SK-N-SH (cell line): ENCODE measurements around the gene CHST9. TPM values are rescaled to one million over a fixed set of nuclear protein-coding genes. Genes with fewer than 3 reads are reported as not detected.

ENCODE experiments used
- CTCF ChIA-PET: fragments of 300-600, 350-600 bp; formaldehyde crosslinking; extraction: SDS; loops from one replicate; lab custom pipeline; 2021; lab: Yijun Ruan, JAX
- POLR2A ChIA-PET: fragments of 350-600 bp; sonication (Branson Sonifier 250); formaldehyde crosslinking; extraction: SDS; loops from one replicate; lab custom pipeline; 2020; ENCODE audit warnings: antibody characterized with exemption, inconsistent platforms; lab: Yijun Ruan, JAX
- DNase-seq: peaks from one replicate; pipeline ENCODE4 v3.0.0; 2012
- H2AFZ ChIP-seq: fragments of 200-600 bp; sonication (generic); 2 replicates; pipeline ENCODE4 v1.8.1; 2016; ENCODE audit warnings: antibody characterized with exemption, mild to moderate bottlenecking, low read depth
- H3F3A ChIP-seq: fragments of 200-600 bp; sonication (generic); replicated peaks from 2 replicates; pipeline ENCODE3; 2016; ENCODE audit warnings: antibody characterized with exemption, mild to moderate bottlenecking; ENCODE audit not compliant: insufficient read depth
- H3K27ac ChIP-seq, 2 experiments: fragments of 200-500 bp in 1 of 2; fragments of 200-600 bp in 1 of 2; sonication (Bioruptor generic) in 1 of 2; sonication (generic), shearing (Covaris generic) in 1 of 2; 2 replicates each; pipeline versions ENCODE4 v1.5.1 to v1.6.1; 2014 to 2016; ENCODE audit warnings: low read depth in 2 of 2, inconsistent platforms in 1 of 2, low read length in 1 of 2, mild to moderate bottlenecking in 1 of 2, mixed read lengths in 1 of 2
- H3K27me3 ChIP-seq: fragments of 200-600 bp; sonication (generic), shearing (Covaris generic); 2 replicates; pipeline ENCODE4 v1.6.1; 2016; ENCODE audit warnings: mixed run types; ENCODE audit not compliant: insufficient read depth
- H3K36me3 ChIP-seq, 2 experiments: fragments of 200-500 bp in 1 of 2; fragments of 200-600 bp in 1 of 2; sonication (Bioruptor generic) in 1 of 2; sonication (generic) in 1 of 2; replicated peaks in 1 of 2; 2 replicates each; pipeline versions ENCODE3 to v1.5.1; 2014 to 2016; ENCODE audit warnings: low read length in 1 of 2, mild to moderate bottlenecking in 1 of 2; ENCODE audit not compliant: insufficient read depth in 2 of 2, control insufficient read depth in 1 of 2
- H3K4me1 ChIP-seq, 2 experiments: fragments of 200-500 bp in 1 of 2; fragments of 200-600 bp in 1 of 2; sonication (Bioruptor generic) in 1 of 2; sonication (generic), shearing (Covaris generic) in 1 of 2; 2 replicates each; pipeline versions ENCODE4 v1.5.1 to v1.6.1; 2014 to 2016; ENCODE audit warnings: low read depth in 1 of 2, low read length in 1 of 2, mixed run types in 1 of 2; ENCODE audit not compliant: insufficient read depth in 2 of 2, control insufficient read depth in 1 of 2
- H3K4me2 ChIP-seq: fragments of 200-600 bp; sonication (generic), shearing (Covaris generic); 2 replicates; pipeline ENCODE4 v1.6.1; 2017; ENCODE audit warnings: mixed run types
- H3K4me3 ChIP-seq, 2 experiments: fragments of 200-500 bp in 1 of 2; fragments of 200-600 bp in 1 of 2; sonication (Bioruptor generic) in 1 of 2; sonication (generic), shearing (Covaris generic) in 1 of 2; 2 replicates each; pipeline versions ENCODE4 v1.5.1 to v1.8.1; 2014 to 2016; ENCODE audit warnings: low read depth in 2 of 2, inconsistent platforms in 1 of 2, low read length in 1 of 2, mild to moderate bottlenecking in 1 of 2, mixed read lengths in 1 of 2, moderate library complexity in 1 of 2
- H3K79me2 ChIP-seq: fragments of 200-600 bp; sonication (generic); 2 replicates; pipeline ENCODE4 v1.8.1; 2017; ENCODE audit warnings: mild to moderate bottlenecking; ENCODE audit not compliant: insufficient read depth
- H3K9ac ChIP-seq: fragments of 200-600 bp; sonication (generic); 2 replicates; pipeline ENCODE4 v1.6.1; 2017; ENCODE audit warnings: mixed run types
- H3K9me2 ChIP-seq: fragments of 200-600 bp; sonication (generic); 2 replicates; pipeline ENCODE4 v1.6.1; 2017; ENCODE audit warnings: mixed run types
- H3K9me3 ChIP-seq: fragments of 200-600 bp; sonication (generic); 2 replicates; pipeline ENCODE4 v1.6.1; 2017; ENCODE audit warnings: mixed run types, mild to moderate bottlenecking, moderate library complexity
- H4K20me1 ChIP-seq: fragments of 200-600 bp; sonication (generic); 2 replicates; pipeline ENCODE4 v1.6.1; 2017; ENCODE audit warnings: mild to moderate bottlenecking, mixed run types; ENCODE audit not compliant: insufficient read depth
- CHD2 ChIP-seq: fragments of 150-350 bp; IDR thresholded peaks from 2 replicates; pipeline ENCODE4 v1.6.1; 2018; ENCODE audit warnings: low read length; ENCODE audit not compliant: partially characterized antibody
- FOXM1 ChIP-seq: IDR thresholded peaks from 2 replicates; pipeline ENCODE4 v1.4.0; 2012; ENCODE audit warnings: low read depth, mild to moderate bottlenecking
- GATA2 ChIP-seq: sonication (generic); formaldehyde crosslinking; IDR thresholded peaks from 2 replicates; pipeline ENCODE4 v1.5.0; 2020; ENCODE audit warnings: mild to moderate bottlenecking, missing genetic modification reagents
- IRF3 ChIP-seq: fragments of 150-350 bp; IDR thresholded peaks from 2 replicates; pipeline ENCODE4 v1.6.1; 2016; ENCODE audit warnings: mild to moderate bottlenecking, low read depth, low read length
- JUND ChIP-seq: IDR thresholded peaks from 2 replicates; pipeline ENCODE4 v1.4.0; 2012
- MAX ChIP-seq: IDR thresholded peaks from 2 replicates; pipeline ENCODE4 v1.4.0; 2012; ENCODE audit warnings: low read depth
- MEF2A ChIP-seq: IDR thresholded peaks from 2 replicates; pipeline ENCODE4 v1.4.0; 2012; ENCODE audit warnings: low read depth, borderline replicate concordance
- NFIC ChIP-seq: IDR thresholded peaks from 2 replicates; pipeline ENCODE4 v1.4.0; 2012; ENCODE audit warnings: borderline replicate concordance
- RXRA ChIP-seq: IDR thresholded peaks from 2 replicates; pipeline ENCODE4 v1.4.0; 2012; ENCODE audit warnings: low read depth, mild to moderate bottlenecking, borderline replicate concordance
- TAF1 ChIP-seq: IDR thresholded peaks from 2 replicates; pipeline ENCODE4 v1.6.1; 2012; ENCODE audit warnings: low read depth, mild to moderate bottlenecking, low read length, moderate library complexity, borderline replicate concordance
- ZBTB33 ChIP-seq: IDR thresholded peaks from 2 replicates; pipeline ENCODE4 v1.4.0; 2012; ENCODE audit warnings: low read depth, borderline replicate concordance
- WGBS: methylation state at CpG from one replicate; pipeline ENCODE4 v1.1.6; 2017; ENCODE audit warnings: low lambda C conversion rate; 5-methylcytosine and 5-hydroxymethylcytosine counted together
- polyA plus RNA-seq, 3 experiments: library from polyadenylated mRNA; depleted of rRNA; stranded (reverse); fragments of >200 nt; gene quantifications; 2 replicates each; pipeline ENCODE4 v1.2.3, GENCODE V29; 2012

CHST9 gene
- polyA plus RNA-seq, 1 of the 3 experiments (the other 2 are of a cell fraction), result not detected

GRCh38 chr18:27142891-27143290 is 42.2 kb downstream of the CHST9 start:
- Histone ChIP-seq H3K27ac (no peak overlapping the region), H3K9ac (no peak overlapping the region)

GRCh38 chr18:27141876-27142275 is 43.2 kb downstream of the CHST9 start:
- Histone ChIP-seq H3K4me2 (no peak overlapping the region), H3K4me3 (no peak overlapping the region), H3K9me2 (no peaks in the 10 kb centered on the region), H3K79me2 (no peaks in the 10 kb centered on the region), H3K9me3 (no peaks in the 10 kb centered on the region), H3K4me1 (no peaks in the 10 kb centered on the region), H3K9ac (no peak overlapping the region), H2AFZ (no peak overlapping the region), H4K20me1 (no peaks in the 10 kb centered on the region), H3K36me3 (no peaks in the 10 kb centered on the region), H3F3A (no peaks in the 10 kb centered on the region), H3K27me3 (no peaks in the 10 kb centered on the region), H3K27ac (no peak overlapping the region)
- DNase-seq, result no peak
- TF ChIP-seq NFIC (no peak), CHD2 (no peak)
- POLR2A ChIA-PET, result no interaction called here
- CTCF ChIA-PET, result no interaction called here

More at GRCh38 chr18:27142891-27143290, 42.2 kb downstream of the CHST9 start:
- no peak for DNase-seq
- WGBS, result 28% methylated on average over 2 of the region's 2 CpGs
- TF ChIP-seq FOXM1 (no peak), IRF3 (no peak), JUND (no peak), ZBTB33 (no peak), MAX (no peak), TAF1 (no peak), MEF2A (no peak), GATA2 (CRISPR knock-in tag) (no peak), RXRA (no peak)
- TF ChIP-seq, all 33 proteins: peak for 0
- no peak overlapping the region for H3K4me3 ChIP-seq
- CTCF ChIA-PET, result no interaction called here
- no peaks in the 10 kb centered on the region for H3K4me1 ChIP-seq
- no peaks in the 10 kb centered on the region for H3K79me2 ChIP-seq
- POLR2A ChIA-PET, result no interaction called here
- H3F3A ChIP-seq, result no peaks in the 10 kb centered on the region
- H3K9me3 ChIP-seq, result no peaks in the 10 kb centered on the region
- no peaks in the 10 kb centered on the region for H3K36me3 ChIP-seq
- no peak overlapping the region for H2AFZ ChIP-seq
- no peaks in the 10 kb centered on the region for H4K20me1 ChIP-seq
- H3K27me3 ChIP-seq, result no peaks in the 10 kb centered on the region
- no peaks in the 10 kb centered on the region for H3K9me2 ChIP-seq
- no peak overlapping the region for H3K4me2 ChIP-seq
